Measurements from ENCODE around the gene PADI3.

GRCh38 chr1:17258758-17259130, 9.8 kb downstream of the PADI3 start:
- TF ChIP-seq CTCF (IDR thresholded peaks at IDR 0.05) (no peak), POLR2A (IDR thresholded peaks at IDR 0.05) (no peak)
